NB4 (cell line): ENCODE data around the gene MS4A15.
A peak's percentile ranks its signal among the peaks of the same experiment; 100 is the strongest.

Experiments used
- DNase-seq: peaks from one replicate; pipeline ENCODE4 v3.0.0; 2010; ENCODE audit warnings: low read depth
- H3K4me3 ChIP-seq: one replicate; pipeline ENCODE4 v1.5.1; 2011; ENCODE audit warnings: mild to moderate bottlenecking, low read depth, low read length, moderate library complexity
- MYC ChIP-seq: IDR thresholded peaks from 2 replicates; pipeline ENCODE4 v1.6.1; 2011; ENCODE audit warnings: low read depth, low read length
- POLR2A ChIP-seq: IDR thresholded peaks from 2 replicates; pipeline ENCODE4 v1.6.1; 2011; ENCODE audit warnings: mild to moderate bottlenecking; ENCODE audit not compliant: insufficient read length; ENCODE audit errors: extremely low read depth
- TF ChIP-seq, protein P1 (sequence below): IDR thresholded peaks from 2 replicates; pipeline ENCODE4 v1.6.1; 2011; ENCODE audit warnings: low read depth, low read length
- TF ChIP-seq, protein P2 (sequence below): IDR thresholded peaks from one replicate; pipeline ENCODE4 v1.5.1; 2012; ENCODE audit warnings: low read depth, low read length

The MS4A15 gene

DNA sequence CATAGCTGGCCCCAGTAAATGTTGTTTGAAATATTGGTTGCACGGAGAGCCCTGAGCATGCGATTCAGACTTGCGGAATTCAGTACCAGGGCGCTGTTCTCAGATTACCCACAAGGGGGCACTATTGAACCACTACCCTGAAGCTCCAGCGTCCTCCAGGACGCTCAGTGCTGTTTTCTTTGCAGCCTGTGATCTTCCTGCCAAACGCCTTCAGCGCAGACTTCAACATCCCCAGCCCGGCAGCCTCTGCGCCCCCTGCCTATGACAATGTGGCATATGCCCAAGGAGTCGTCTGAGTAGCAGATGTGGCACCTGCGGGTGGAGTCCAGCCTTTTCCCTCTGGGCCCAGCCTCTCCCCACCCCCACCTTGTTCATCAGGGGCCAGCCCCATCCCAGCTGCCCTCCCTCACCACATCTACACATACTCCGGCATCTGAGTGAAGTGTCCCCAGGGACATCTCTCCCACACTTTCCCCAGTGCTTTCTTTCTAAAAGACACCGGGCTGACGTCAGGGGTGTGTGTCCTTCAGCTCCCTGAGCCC lies 18.8 kb downstream of the MS4A15 start:
- TF ChIP-seq, protein P1, sequence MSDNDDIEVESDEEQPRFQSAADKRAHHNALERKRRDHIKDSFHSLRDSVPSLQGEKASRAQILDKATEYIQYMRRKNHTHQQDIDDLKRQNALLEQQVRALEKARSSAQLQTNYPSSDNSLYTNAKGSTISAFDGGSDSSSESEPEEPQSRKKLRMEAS = peak; percentile 76
- TF ChIP-seq MYC = peak; percentile 61
- TF ChIP-seq POLR2A = no peak
- TF ChIP-seq, protein P2, sequence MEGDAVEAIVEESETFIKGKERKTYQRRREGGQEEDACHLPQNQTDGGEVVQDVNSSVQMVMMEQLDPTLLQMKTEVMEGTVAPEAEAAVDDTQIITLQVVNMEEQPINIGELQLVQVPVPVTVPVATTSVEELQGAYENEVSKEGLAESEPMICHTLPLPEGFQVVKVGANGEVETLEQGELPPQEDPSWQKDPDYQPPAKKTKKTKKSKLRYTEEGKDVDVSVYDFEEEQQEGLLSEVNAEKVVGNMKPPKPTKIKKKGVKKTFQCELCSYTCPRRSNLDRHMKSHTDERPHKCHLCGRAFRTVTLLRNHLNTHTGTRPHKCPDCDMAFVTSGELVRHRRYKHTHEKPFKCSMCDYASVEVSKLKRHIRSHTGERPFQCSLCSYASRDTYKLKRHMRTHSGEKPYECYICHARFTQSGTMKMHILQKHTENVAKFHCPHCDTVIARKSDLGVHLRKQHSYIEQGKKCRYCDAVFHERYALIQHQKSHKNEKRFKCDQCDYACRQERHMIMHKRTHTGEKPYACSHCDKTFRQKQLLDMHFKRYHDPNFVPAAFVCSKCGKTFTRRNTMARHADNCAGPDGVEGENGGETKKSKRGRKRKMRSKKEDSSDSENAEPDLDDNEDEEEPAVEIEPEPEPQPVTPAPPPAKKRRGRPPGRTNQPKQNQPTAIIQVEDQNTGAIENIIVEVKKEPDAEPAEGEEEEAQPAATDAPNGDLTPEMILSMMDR = peak; percentile 90
- DNase-seq = peak; percentile 94
- H3K4me3 ChIP-seq = no peak overlapping the region

DNA sequence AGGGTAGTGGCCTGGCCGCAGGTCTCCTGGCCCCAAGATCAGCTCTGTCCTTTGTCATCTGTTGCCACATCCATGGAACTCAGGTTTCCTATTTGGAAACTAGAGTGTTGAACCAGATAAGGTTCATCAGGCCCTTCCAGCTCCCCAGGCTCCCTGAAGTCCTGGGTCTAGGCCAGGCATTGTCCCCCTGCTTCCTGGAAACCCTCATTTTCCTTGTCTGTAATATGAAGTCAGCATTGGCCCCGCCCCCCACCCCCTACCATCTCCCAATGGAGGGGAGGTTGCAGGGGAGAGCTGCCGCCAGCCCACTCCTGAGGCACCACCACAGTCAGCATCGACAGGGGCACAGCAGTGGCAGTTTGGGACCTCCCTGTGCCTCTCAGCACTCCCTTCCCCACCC lies 19.5 kb downstream of the MS4A15 start:
- DNase-seq = no peak
- no peak overlapping the region for H3K4me3 ChIP-seq
- TF ChIP-seq MYC = no peak
- TF ChIP-seq, protein P2 = no peak
- no peak for TF ChIP-seq POLR2A
- TF ChIP-seq, protein P1 = no peak

DNA sequence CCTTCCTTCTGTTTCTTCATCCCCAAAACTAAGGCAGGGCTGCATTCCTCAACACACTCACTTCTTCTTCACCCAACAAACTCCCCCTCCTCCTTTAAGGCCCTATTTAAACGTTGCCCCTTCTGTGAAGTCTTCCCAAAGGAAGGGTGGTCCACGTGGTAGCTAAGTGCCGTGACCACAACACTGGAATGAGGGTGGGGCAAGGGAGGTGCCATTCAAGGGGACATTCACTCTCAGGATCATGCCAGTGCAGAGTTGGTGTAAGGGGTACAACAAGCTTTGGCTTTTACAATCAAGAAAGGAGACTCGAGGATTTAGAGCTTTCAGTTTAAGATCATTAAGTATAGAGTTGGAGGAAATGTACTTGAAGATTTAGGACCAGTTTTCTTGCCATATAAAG lies 20.4 kb downstream of the MS4A15 start:
- TF ChIP-seq, protein P2 = no peak
- no peak for TF ChIP-seq POLR2A
- TF ChIP-seq MYC = no peak
- TF ChIP-seq, protein P1 = no peak
- no peak overlapping the region for H3K4me3 ChIP-seq
- no peak for DNase-seq

DNA sequence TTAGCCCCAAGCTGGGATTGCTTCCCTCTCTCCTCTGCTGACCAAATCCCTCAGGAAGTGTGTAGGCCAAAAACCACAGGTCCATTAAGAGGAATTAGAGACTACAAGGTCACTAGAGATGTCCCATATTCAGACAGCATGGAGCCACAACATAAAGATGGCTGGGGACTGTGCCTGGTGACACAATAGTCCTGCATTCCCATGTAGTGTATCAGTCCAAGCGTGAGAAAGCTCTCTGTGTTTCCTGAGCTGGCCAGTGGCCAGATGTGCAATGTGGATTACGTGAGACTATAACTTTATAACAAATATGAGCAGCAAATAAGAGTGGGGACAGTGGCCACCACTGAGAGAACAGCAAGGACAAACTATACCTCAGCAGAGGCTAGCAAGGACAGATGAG lies 20.9 kb downstream of the MS4A15 start:
- TF ChIP-seq MYC = no peak
- TF ChIP-seq POLR2A = no peak
- TF ChIP-seq, protein P2 = no peak
- TF ChIP-seq, protein P1 = no peak
- no peak for DNase-seq
- no peak overlapping the region for H3K4me3 ChIP-seq

DNA sequence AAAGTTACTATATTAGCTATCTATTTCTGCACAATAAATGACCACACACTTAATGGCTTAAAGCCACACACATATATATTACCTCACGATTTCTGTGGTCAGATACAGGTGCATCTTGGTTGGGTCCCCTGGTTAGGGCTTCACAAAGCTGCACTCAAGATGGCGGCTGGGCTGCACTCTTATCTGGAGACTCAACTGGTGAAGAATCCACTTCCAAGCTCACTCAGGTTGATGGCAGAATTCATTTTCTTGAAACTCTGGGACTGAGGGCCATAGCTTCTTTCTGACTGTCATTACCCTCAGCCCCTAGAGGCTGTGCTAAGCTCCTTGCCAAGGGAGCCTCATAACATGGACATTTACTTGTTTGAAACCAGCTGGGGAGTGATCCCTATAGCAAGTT lies 23.4 kb downstream of the MS4A15 start:
- H3K4me3 ChIP-seq = no peak overlapping the region
- no peak for DNase-seq
- TF ChIP-seq, protein P2 = no peak
- TF ChIP-seq POLR2A = no peak
- TF ChIP-seq, protein P1 = no peak
- TF ChIP-seq MYC = no peak

DNA sequence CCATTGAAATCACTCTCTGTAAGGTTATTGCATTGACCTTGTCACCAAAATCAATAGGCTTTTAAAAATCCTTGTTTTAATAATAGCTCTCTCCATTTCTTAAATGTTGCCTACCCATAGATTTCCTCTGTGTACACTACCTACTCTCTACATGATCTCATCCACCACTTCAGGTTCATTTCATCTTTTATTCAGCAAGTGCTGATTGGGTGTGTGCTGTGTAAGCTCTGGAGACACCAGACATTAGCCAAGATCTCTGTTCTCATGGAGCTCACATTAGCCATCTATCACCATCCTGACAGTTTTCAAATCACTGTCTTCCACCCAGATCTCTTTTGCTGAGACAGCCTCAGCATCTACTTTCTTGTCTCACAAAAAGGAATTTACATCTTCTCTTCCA lies 24.1 kb downstream of the MS4A15 start:
- TF ChIP-seq, protein P2 = no peak
- TF ChIP-seq MYC = no peak
- TF ChIP-seq POLR2A = no peak
- TF ChIP-seq, protein P1 = no peak
- DNase-seq = no peak
- no peak overlapping the region for H3K4me3 ChIP-seq
